IMR-90 (cell line): ENCODE results near the gene TMTC2.

Source experiments
- CEBPB ChIP-seq: IDR thresholded peaks from 2 replicates; pipeline ENCODE4 v1.6.1; 2012; ENCODE audit warnings: low read depth, low read length, improper control_type of control experiment
- FOS ChIP-seq: fragments of 150-350 bp; IDR thresholded peaks from 2 replicates; pipeline ENCODE4 v1.6.1; 2016; ENCODE audit warnings: low read depth, low read length
- MXI1 ChIP-seq: IDR thresholded peaks from 2 replicates; pipeline ENCODE4 v1.6.1; 2012; ENCODE audit warnings: low read depth, mild to moderate bottlenecking, low read length, moderate library complexity, borderline replicate concordance
- NFE2L2 ChIP-seq: fragments of 150-350 bp; IDR thresholded peaks from 2 replicates; pipeline ENCODE4 v1.6.1; 2016; ENCODE audit warnings: low read depth, mild to moderate bottlenecking, low read length
- POLR2A ChIP-seq: IDR thresholded peaks from 2 replicates; pipeline ENCODE4 v1.6.1; 2012; ENCODE audit warnings: mild to moderate bottlenecking, low read depth, low read length
- SMC3 ChIP-seq: fragments of 150-350 bp; IDR thresholded peaks from 2 replicates; pipeline ENCODE4 v1.6.1; 2016; ENCODE audit warnings: low read depth, mild to moderate bottlenecking, antibody characterized with exemption, low read length, moderate library complexity
- TF ChIP-seq, protein P1 (sequence below): conservative IDR thresholded peaks from 2 replicates; pipeline ENCODE4 v1.5.1; 2012; ENCODE audit warnings: mild to moderate bottlenecking, low read depth, low read length, improper control_type of control experiment

DNA sequence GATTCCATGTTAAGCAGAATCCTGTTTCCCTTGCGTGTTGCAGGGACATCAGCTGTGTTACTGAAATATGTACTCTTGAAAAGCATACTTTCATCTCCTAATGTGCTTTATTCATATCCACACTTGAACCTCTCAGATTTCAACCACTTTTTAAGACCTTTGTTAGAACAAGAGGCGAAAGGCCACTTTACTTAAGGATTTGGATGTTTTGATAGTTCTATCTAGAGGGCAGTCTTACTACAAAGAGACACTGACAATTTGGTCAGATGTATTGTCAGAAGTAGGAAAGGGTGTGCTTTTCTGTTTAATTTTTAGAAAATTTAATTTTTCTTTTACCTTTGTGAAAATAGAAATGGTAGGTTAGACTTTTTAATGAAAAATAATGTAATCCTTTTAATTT is 267.9 kb downstream of the TMTC2 start:
- TF ChIP-seq FOS (no peak), POLR2A (no peak), CEBPB (no peak), SMC3 (no peak), NFE2L2 (no peak), MXI1 (no peak)
- TF ChIP-seq, protein P1, sequence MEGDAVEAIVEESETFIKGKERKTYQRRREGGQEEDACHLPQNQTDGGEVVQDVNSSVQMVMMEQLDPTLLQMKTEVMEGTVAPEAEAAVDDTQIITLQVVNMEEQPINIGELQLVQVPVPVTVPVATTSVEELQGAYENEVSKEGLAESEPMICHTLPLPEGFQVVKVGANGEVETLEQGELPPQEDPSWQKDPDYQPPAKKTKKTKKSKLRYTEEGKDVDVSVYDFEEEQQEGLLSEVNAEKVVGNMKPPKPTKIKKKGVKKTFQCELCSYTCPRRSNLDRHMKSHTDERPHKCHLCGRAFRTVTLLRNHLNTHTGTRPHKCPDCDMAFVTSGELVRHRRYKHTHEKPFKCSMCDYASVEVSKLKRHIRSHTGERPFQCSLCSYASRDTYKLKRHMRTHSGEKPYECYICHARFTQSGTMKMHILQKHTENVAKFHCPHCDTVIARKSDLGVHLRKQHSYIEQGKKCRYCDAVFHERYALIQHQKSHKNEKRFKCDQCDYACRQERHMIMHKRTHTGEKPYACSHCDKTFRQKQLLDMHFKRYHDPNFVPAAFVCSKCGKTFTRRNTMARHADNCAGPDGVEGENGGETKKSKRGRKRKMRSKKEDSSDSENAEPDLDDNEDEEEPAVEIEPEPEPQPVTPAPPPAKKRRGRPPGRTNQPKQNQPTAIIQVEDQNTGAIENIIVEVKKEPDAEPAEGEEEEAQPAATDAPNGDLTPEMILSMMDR = no peak
